HG03342 (cell line): ENCODE data around the gene SPOPL.
"Not testable (repeated sequence)": the region's sequence is repeated elsewhere in the genome, so short reads cannot be mapped to it uniquely, and the experiment has no call there.

Source experiments
- ATAC-seq: cut with Tn5 transposase; IDR thresholded peaks from one replicate; pipeline ENCODE4 v1.9.1; 2021; ENCODE audit warnings: mild to moderate bottlenecking, moderate library complexity; ENCODE audit not compliant: unreplicated experiment

SPOPL gene

DNA sequence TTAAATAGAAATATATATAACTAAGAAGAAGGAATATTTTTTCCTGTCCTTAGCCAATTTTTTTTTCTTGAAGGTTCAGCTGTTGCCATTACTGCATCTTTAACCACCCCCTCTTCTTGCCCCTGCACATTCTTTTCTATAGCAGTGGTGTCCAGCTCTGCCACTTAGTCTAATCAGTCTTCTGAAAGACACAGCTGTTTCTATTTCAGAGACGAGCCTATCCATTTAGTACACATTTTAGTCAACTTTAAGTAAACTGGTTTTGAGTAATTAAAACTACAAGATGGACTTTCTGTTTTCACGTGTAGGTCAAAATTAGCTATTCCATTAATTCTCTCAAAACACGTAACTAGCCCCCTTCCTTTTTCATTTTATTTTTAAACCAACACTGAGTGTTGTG, 21.0 kb downstream of the SPOPL start:
- peak; percentile 68 for ATAC-seq

DNA sequence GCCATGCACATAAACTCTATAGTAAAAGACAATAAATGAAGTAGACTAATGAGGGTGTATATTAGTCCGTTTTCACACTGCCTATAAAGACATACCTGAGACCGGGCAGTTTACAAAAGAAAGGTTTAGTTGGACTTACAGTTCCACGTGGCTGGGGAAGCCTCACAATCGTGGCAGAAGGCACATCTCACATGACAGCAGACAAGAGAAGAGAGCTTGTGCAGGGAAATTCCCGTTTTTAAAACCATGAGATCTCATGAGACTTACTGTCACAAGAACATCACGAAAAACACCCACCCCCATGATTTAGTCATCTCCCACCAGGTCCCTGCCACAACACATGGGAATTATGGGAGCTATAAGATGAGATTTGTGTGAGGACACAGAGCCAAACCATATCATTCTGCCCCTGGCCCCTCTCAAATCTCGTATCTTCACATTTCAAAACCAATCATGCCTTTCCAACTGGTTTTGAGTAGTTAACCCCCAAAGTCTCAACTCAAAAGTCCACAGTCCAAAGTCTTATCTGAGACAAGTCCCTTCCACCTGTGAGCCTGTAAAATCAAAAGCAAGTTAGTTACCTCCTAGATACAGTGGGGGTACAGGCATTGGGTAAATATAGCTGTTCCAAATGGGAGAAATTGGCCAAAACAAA, 21.6 kb downstream of the SPOPL start:
- peak; percentile 46 for ATAC-seq

DNA sequence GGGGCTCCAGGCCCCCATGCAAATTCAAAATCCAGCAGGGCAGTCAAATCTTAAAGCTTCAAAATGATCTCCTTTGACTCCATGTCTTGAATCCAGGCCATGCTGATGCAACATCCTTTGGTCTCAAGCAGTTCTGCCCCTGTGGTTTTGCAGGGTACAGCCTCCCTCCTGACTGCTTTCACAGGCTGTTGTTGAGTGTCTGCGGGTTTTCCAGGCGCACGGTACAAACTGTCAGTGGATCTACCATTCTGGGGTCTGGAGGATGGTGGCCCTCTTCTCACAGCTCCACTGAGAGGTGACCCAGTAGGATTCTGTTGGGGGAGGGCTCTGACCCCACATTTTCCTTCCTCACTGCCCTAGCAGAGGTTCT, 22.1 kb downstream of the SPOPL start:
- not testable (repeated sequence) for ATAC-seq

DNA sequence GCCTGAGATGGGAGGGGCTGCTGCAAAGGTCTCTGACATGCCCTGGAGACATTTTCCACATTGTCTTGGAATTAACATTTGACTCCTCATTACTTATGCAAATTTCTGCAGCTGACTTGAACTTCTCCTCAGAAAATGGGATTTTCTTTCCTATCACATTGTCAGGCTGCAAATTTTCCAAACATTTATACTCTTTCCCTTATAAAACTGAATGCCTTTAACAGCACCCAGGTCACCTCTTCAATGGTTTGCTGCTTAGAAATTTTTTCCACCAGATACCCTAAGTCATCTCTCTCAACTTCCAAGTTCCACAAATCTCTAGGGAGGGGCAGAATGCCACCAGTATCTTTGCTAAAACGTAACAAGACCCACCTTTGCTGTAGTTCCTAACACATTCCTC, 22.8 kb downstream of the SPOPL start:
- ATAC-seq, result not testable (repeated sequence)

DNA sequence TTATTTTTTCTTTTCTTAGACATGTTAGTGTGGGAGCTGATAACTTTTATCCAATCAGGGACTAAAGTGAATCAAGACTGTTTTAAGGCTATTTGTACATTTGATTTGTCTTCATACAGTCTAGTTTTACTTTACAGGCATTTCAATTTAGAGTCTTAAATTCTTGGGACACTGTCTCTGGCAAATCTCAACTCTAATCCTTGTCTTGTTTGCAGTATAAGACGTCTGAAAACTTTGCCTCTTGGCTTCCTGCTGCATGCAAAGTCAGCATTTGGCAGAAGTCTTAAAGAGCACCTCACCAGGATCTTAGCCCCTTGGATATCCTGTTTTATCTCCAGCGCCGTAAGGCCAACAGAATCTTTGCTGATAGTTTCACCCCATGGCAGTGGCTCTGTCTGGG, 30.3 kb downstream of the SPOPL start:
- ATAC-seq, result no peak

DNA sequence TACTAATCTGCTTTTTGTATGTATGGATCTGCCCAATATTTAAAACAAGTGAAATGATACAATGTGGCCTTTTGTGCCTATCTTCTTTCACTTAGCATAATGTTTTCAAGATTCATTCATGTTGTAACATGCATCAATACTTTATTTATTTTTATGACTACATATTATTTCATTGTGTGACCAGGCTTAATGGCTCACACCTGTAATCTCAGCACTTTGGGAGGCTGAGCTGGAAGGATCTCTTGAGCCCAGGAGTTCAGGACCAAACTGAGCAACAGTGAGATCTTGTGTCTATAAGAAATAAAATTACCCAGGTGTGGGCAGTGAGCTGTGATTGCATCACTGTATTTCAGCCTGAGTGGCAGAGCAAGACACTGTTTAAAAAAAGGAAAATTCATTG, 33.2 kb downstream of the SPOPL start:
- no peak for ATAC-seq

DNA sequence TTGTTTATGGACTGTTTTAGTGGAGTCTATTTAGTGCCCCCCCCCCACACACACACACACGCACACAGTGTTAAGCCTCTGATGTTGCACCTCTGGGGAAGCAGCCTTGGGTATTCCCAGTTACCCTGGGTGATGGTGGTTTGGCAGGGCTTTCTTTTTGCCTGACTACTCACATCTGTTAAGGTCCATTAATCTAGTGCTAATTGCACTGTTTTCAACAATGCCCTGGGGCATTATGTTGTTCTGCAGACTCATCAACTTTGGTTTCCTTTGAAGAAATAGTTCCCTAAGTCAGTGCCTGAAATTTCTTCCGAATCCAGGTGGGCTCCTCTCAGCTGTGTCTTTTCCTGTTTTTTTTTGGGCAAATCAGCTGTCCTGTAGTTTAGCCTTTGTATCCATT, 34.7 kb downstream of the SPOPL start:
- peak; percentile 84 for ATAC-seq

DNA sequence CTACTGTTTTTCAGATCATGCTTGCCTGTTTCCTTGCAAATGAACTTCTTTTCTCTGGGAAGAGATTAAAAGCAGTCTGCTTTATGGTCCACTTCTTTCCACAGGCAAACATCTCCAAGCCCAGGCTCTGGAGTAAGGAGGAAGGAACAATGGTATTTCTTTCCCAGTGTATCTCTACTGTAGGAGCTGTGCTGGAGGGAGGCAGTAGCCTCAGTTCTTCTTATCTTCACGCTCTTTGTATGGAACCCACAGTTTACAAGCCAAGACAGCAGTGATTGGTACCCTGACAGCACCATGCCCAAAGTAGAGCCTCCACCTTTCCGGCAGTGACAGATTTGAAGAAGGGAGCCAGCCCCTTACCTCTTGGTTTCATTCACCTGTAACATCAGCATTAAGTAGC, 35.2 kb downstream of the SPOPL start:
- ATAC-seq, result no peak

DNA sequence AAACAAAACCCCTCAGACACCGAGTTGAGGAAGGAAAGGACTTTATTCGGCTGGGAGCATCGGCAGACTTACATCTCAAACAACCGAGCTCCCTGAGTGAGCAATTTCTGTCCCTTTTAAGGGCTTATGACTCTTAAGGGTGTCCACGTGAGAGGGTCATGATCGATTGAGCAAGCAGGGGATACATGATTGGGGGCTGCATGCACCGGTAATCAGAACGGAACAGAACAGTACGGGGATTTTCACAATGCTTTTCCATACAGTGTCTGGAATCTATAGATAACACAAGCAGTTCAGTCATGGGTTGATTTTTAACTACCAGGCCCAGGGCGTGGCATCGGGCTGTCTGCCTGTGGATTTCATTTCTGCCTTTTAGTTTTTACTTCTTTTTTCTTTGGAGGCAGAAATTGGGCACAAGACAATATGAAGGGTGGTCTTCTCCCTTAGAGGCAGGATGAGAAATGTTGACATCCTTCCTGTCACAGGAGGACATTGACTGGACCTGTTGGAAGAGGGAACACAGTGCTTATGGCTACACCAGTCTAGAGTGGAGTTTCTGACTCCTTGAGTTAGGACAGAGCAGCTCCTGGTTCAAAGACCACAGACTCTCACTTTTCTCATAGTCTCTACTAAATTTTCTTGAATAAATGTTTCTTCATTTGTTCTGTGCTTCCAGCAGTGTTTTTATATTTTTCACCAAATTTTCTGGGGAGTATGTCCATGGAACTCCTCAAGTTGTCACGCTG, 35.8 kb downstream of the SPOPL start:
- no peak for ATAC-seq

DNA sequence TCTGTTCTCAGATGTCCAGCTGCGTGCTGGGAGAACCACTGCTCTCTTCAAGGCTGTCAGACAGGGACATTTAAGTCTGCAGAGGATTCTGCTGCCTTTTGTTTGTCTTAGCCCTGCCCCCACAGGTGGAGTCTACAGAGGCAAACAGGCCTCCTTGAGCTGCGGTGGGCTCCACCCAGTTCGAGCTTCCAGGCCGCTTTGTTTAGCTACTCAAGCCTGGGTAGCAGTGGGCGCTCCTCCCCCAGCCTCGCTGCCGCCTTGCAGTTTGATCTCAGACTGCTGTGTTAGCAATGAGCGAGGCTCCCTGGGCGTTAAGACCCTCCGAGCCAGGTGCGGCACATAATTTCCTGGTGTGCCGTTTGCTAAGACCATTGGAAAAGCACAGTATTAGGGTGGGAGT, 42.6 kb downstream of the SPOPL start:
- not testable (repeated sequence) for ATAC-seq

DNA sequence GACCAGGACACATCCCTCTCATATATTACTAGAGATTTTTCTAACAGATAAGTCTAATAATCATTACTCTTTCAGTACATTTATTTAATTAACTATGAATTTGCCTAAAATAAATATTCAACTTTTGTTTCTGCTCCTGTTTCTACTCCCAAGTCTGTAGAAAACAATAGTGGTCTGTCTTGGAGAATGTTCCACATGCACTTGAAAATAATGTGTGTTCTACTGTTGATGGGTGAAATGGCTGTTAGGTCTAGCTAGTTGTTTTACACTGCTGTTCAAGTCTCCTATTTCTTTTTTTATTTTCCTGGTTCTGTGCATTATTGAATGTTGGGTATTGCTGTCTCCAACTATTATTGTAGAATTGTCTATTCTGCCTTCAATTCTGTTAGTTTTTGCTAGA, 47.2 kb downstream of the SPOPL start:
- ATAC-seq, result no peak

DNA sequence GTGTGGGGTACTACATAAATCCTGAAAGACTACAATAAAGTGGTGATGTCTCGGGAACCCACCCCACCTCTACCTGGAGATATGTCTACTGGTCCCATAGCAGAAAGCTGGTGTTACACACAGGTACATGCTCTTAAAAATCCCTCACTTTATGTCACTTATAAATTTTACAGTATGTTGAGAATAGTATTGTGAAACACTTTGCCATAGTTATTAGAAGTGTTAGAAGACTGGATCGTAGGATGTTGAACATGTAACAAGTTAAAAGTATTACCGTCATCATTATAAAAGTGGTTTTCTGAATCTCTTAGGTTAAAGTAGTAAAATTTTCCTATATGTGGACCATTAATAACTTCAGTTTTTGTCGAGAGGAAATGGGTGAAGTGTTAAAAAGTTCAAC, 48.6 kb downstream of the SPOPL start:
- ATAC-seq, result no peak

DNA sequence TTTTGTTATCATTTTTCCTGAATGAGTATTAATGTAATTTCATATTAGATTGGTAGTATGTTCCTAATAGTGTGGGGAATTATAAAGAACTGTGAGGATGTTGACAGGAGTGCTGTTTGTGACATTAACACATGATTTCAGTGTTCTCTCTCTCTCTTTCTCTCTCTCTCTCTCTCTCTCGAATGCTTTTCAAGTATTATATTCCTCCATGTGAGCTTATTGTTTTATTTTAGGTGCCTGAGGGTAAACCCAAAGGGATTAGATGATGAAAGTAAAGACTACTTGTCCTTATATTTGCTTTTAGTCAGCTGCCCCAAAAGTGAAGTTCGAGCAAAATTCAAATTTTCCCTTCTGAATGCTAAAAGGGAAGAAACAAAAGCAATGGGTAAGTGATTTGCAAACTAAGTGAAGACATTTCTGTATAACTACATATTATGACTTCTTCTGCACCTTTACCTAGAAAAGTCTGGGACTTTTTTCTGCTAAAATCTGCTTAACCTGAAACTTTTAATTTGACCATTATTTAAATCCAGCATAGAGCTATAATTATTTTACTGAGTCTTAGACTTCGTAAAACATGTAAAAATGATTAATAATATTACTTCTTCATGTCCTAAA, 49.2 kb downstream of the SPOPL start:
- ATAC-seq, result no peak

DNA sequence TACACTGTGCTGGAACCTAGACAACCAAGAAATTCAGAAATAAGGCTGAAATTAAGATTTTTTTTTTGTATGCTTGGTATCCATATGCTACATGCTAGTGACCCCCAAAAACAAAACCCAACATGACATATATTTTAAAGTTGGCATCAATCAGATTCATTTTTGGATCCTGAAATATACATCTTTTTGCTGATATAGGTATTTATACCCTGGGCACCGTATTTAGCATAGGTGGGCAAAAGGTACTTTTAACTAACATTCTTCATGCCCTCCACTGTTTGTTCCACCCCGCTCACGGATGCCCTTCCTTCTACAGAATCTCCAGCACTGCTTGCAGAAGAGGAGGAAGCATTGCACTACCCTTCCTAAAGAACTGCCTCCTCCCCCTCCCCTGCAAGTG, 52.6 kb downstream of the SPOPL start:
- ATAC-seq, result no peak

DNA sequence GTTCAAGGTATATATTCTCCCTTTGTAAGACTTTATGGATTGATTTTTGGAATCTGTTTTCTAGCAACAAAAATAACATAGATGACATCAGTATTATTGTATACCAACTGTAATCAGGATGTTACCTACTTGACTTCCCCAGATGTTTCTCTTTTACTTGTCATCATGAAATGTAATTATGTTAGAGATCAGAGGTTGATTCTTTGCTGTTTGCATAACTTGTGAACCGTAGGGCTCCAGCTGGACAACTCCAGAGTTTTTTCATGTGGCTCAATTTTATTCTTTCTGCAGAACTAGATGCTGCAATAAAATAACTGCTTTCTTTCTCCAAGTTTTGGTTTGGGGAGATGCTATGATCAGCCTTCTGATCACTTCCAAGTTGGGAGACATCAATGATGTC, 58.1 kb downstream of the SPOPL start:
- no peak for ATAC-seq

DNA sequence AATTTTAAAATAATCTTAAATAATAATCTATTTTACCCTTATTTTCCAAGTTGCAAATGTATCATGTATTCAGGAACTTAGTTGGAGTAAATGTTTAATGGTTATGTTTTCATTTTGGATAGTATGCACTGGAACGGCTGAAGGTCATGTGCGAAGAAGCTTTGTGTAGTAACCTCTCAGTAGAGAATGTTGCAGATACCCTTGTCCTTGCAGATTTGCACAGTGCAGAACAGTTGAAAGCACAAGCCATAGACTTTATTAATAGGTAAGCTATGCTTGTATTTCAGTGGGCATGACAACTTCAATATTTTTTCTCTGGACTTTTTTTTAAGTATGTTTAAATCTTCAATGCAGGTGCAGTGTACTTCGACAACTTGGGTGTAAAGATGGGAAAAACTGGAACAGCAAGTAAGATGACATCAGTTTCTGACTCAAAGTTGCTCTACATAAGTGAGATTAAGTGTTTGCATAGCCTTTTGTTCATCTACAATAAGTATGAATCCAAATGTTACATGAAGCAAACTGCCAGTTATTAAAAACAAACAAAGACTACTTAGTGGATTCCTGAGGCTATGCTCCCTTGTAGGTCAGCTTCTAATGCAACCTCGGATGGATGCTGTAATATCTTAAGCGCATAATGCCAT, 63.1 kb downstream of the SPOPL start:
- ATAC-seq, result no peak

DNA sequence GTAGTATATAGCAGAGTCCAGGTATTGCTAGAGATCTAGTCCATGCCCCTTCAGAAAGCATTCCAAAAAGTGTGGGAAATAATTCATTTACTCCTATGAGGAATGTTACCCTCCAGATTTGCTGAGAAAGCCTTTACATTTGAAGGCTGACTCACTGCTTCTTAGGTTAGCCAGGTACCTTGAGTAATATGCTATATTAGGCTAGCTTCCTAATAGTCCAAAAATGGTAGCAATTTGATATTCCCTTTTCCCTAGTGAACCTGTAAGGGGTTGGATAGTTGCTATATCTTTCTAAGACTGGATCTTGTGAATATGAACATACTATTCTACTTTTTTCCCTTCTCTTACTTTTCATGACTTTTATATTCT, 63.6 kb downstream of the SPOPL start:
- no peak for ATAC-seq

DNA sequence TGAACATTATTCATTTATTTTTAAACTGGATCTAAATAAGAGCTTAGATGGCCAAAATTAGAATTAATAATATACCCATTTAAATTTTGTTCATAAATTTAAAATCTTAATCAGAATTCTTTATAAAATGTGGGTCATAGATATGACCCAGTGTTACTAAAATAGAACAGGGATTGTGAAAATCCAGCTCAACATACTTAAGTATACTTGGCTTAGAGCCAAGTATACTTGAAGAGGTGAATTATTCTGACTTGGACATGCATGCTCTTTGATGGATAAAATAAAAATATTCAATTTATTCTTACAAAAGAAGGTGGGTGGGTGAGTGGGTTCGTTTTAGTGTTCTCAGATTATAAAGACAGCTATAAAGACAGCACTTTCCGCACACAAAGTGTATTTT, 70.7 kb downstream of the SPOPL start:
- ATAC-seq, result no peak

DNA sequence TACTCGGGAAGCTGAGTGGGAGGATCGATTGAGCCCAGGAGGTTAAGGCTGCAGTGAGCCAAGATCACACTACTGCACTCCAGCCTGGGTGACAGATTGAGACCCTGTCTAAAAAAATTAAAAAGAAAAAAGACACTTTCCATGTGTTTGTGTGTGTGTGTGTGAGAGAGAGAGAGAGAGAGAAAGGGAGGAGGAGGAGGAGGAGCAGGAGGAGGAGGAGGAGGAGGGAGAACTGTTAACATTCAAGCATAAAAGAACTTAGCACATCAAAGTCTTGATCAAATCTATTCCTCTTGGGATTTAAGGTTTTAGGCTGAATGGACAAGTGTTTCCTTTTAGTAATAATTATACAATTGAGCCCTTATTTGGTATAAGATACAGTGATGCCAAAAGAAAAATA, 75.5 kb downstream of the SPOPL start:
- ATAC-seq, result no peak

DNA sequence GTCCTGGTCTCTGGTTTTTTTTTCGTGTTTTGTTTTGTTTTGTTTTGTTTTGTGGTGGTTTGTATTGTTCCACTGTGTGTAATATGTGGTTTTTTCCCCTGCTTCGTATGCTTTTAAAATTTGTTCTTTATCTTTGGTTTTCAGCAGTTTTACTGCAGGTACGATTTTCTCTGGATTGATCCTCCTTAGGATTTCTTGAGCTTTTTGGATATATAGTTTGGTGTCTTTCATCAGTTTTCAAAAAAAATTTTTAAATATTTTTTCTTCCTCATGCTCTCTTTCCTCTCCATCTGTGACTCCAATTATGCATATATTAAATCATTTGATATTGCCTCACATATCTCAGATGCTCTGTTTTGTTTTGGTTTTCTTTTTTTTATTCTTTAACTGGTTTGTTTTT, 78.0 kb downstream of the SPOPL start:
- no peak for ATAC-seq

DNA sequence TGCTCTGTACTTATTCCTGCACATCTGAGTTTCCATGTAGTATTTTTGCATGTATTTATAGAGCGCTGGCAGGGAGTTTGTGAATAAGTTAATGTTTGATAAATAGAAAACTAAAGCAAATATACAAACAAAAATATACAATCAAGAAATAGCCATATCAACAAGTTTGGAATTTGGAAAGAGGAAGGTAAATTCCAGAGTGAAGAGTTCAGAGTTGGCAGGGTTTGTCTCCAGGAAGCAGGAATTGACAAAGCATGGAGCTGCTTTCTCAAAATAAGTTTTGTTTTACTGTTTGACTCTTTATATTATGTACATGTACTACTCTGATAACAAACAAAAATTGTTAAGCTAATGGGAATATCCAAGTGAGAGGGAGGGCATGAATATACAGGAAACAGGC, 80.3 kb downstream of the SPOPL start:
- no peak for ATAC-seq

DNA sequence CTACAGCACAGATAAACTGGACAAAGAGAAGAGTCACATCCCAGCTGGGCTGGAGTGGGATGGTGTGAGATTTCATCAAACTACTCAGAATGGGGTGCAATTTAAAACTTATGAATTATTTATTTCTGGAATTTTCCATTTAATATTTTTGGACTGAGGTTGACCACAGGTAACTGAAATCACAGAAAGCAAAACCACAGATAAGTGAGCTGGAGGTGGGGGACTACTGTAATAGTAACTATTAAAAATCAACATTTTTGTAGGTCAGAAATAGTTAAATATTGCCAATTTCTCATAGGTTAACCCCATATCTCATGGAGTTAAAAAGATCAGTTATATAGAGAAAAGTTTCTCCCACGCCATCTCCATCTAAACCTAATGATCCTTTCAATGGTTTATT, 88.1 kb downstream of the SPOPL start:
- no peak for ATAC-seq
